Peyer's patch (tissue), 4 donors: ENCODE measurements around the gene LRRK1. TPM values are rescaled to one million over a fixed set of nuclear protein-coding genes. Genes with fewer than 3 reads are reported as not detected.

Source experiments
- DNase-seq, 3 donors: peaks; one replicate each; pipeline ENCODE4 v3.0.0-alpha.2; 2017 to 2019
- H3K27ac ChIP-seq, 4 donors: fragments of 200-600 bp; sonication (generic); one replicate each; pipeline ENCODE4 v1.5.1; 2016 to 2019
- H3K27me3 ChIP-seq, 2 donors: fragments of 200-600 bp; sonication (generic); one replicate each; pipeline ENCODE4 v1.5.1; 2019
- H3K36me3 ChIP-seq, 3 donors: fragments of 200-600 bp; sonication (generic); one replicate each; pipeline ENCODE4 v1.5.1; 2016 to 2019
- H3K4me1 ChIP-seq, 4 donors: fragments of 200-600 bp; sonication (generic); one replicate each; pipeline ENCODE4 v1.5.1; 2016 to 2019
- H3K4me3 ChIP-seq, 4 donors: fragments of 200-600 bp; sonication (generic); 1 replicate in 3 of 4; 2 replicates in 1 of 4; pipeline ENCODE4 v1.5.1; 2016 to 2019; ENCODE audit warnings: mild to moderate bottlenecking in 1 of 4
- H3K9me3 ChIP-seq, 4 donors: fragments of 200-600 bp; sonication (generic); one replicate each; pipeline ENCODE4 v1.5.1; 2016 to 2019; ENCODE audit warnings: mild to moderate bottlenecking in 1 of 4
- CTCF ChIP-seq, 6 experiments: fragments of 450-650 bp in 4 of 6; fragments of 200-600 bp in 2 of 6; sonication (generic) in 1 of 6; IDR thresholded peaks; one replicate each; pipeline ENCODE4 v1.5.1; 2017 to 2019; ENCODE audit warnings: antibody characterized with exemption in 6 of 6, mild to moderate bottlenecking in 3 of 6, moderate library complexity in 1 of 6
- POLR2A ChIP-seq, 2 donors: fragments of 450-650 bp; IDR thresholded peaks; one replicate each; pipeline ENCODE4 v1.5.1; 2017; ENCODE audit warnings: antibody characterized with exemption in 2 of 2, mild to moderate bottlenecking in 2 of 2, moderate library complexity in 2 of 2
- total RNA-seq, 4 donors: library from RNA; depleted of rRNA; stranded (reverse); fragments of >200 nt; gene quantifications; one replicate each; pipeline ENCODE4 v1.1.0, GENCODE V29; 2016

The LRRK1 gene
- total RNA-seq, 4 donors from 2014 or later = 49.2 to 66.0 (median 55.5) TPM

GRCh38 chr15:100987143-100987542 is 68.0 kb downstream of the LRRK1 start:
- Histone ChIP-seq H3K27ac (peak overlapping the region in 3 of 4 donors; percentile 54 to 79 (median 79)), H3K9me3 (no peaks in the 10 kb centered on the region), H3K4me3 (no peak overlapping the region), H3K4me1 (peaks cover 0 to 11% (median 0%) of the 10 kb centered on the region in 4 donors), H3K27me3 (no peaks in the 10 kb centered on the region), H3K36me3 (no peaks in the 10 kb centered on the region)
- peak in 1 of 3 donors; percentile 63 for DNase-seq
- TF ChIP-seq CTCF (IDR thresholded peaks at IDR 0.05) (no peak), POLR2A (IDR thresholded peaks at IDR 0.05) (no peak)

GRCh38 chr15:100988297-100988696 is 69.1 kb downstream of the LRRK1 start:
- no peak for DNase-seq
- Histone ChIP-seq H3K4me3 (no peak overlapping the region), H3K9me3 (no peaks in the 10 kb centered on the region), H3K36me3 (no peaks in the 10 kb centered on the region), H3K27ac (no peak overlapping the region), H3K27me3 (no peaks in the 10 kb centered on the region), H3K4me1 (peaks cover 0 to 11% (median 0%) of the 10 kb centered on the region in 4 donors)
- TF ChIP-seq POLR2A (IDR thresholded peaks at IDR 0.05) (no peak), CTCF (IDR thresholded peaks at IDR 0.05) (no peak)

GRCh38 chr15:100988857-100989256 is 69.7 kb downstream of the LRRK1 start:
- Histone ChIP-seq H3K4me1 (peaks cover 0 to 11% (median 0%) of the 10 kb centered on the region in 4 donors), H3K4me3 (no peak overlapping the region), H3K27ac (no peak overlapping the region), H3K36me3 (no peaks in the 10 kb centered on the region), H3K9me3 (no peaks in the 10 kb centered on the region), H3K27me3 (no peaks in the 10 kb centered on the region)
- TF ChIP-seq CTCF (IDR thresholded peaks at IDR 0.05) = no peak
- TF ChIP-seq POLR2A (IDR thresholded peaks at IDR 0.05) = no peak
- DNase-seq = no peak

GRCh38 chr15:100994597-100995446 is 75.7 kb downstream of the LRRK1 start:
- TF ChIP-seq CTCF (IDR thresholded peaks at IDR 0.05) (no peak), POLR2A (IDR thresholded peaks at IDR 0.05) (no peak)
- DNase-seq = no peak
- Histone ChIP-seq H3K4me1 (no peaks in the 10 kb centered on the region), H3K36me3 (peaks cover 0 to 8% (median 0%) of the 10 kb centered on the region in 3 donors), H3K9me3 (no peaks in the 10 kb centered on the region), H3K27ac (no peak overlapping the region), H3K4me3 (no peak overlapping the region), H3K27me3 (no peaks in the 10 kb centered on the region)

GRCh38 chr15:100995471-100996430 is 76.6 kb downstream of the LRRK1 start:
- Histone ChIP-seq H3K27me3 (no peaks in the 10 kb centered on the region), H3K9me3 (no peaks in the 10 kb centered on the region), H3K36me3 (peaks cover 0 to 14% (median 0%) of the 10 kb centered on the region in 3 donors), H3K27ac (no peak overlapping the region), H3K4me1 (no peaks in the 10 kb centered on the region), H3K4me3 (no peak overlapping the region)
- DNase-seq = no peak
- TF ChIP-seq CTCF (IDR thresholded peaks at IDR 0.05) (no peak), POLR2A (IDR thresholded peaks at IDR 0.05) (no peak)
